NCI-H345 treated with DMSO at 0.1 percent for 48 hours (cell line): Measurements from ENCODE around the gene EIF2A.

ENCODE experiments used
- DNase-seq: peaks from one replicate; lab custom pipeline; 2025; ENCODE audit not compliant: unreplicated experiment; lab: John Stamatoyannopoulos, UW

The EIF2A gene

GRCh38 chr3:150631515-150632221, 85.1 kb downstream of the EIF2A start:
- DNase-seq: no peak

DNA sequence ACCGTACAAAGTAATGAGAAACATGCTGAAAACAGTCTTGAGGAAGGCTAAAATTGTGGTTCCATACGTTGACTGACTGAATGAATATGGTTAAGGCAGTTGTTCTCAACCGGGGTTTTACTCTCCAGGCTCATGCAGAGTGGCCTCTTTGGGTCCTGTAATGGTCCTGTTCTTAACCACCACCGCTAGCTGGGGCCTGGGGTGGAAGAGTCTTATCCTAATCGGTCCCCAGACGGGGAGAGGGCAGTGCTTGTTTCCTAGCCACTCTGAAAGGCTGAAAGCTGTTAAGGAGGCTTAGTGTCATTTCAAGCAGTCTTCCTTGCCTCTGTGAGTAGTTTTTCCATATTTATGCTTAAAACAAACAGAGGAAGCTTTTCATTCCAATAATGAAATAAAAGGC, 88.5 kb downstream of the EIF2A start:
- DNase-seq: no peak

- no peak for DNase-seq
These were observed 88.9 kb downstream of the EIF2A start for GRCh38 chr3:150635526-150635925.
